H1 (cell line): ENCODE results near the gene P3H2. TPM values are rescaled to one million over a fixed set of nuclear protein-coding genes. Genes with fewer than 3 reads are reported as not detected.

Experiments used
- CBX8 ChIP-seq: fragments of 300-800, 300-1000 bp; sonication (generic); IDR thresholded peaks from 2 replicates; pipeline ENCODE4 v1.7.1; 2016; ENCODE audit warnings: low read depth, low read length, borderline replicate concordance
- E2F6 ChIP-seq: IDR thresholded peaks from 2 replicates; pipeline ENCODE4 v1.6.1; 2012; ENCODE audit warnings: inconsistent platforms
- SAP30 ChIP-seq: fragments of 300-600 bp; sonication (generic); IDR thresholded peaks from 2 replicates; pipeline ENCODE4 v1.7.1; 2012; ENCODE audit warnings: low read length, moderate library complexity, mild to moderate bottlenecking, inconsistent platforms; ENCODE audit not compliant: insufficient read depth, insufficient replicate concordance
- polyA plus RNA-seq, 7 experiments: library from polyadenylated mRNA; depleted of rRNA in 3 of 7; stranded (reverse) in 5 of 7; unstranded in 2 of 7; fragments of >200 nt in 5 of 7; fragments of 200-250 nt in 2 of 7; gene quantifications; 1 replicate in 5 of 7; 2 replicates in 1 of 7; 4 replicates in 1 of 7; pipeline versions ENCODE4 v1.2.1 to v1.2.3, GENCODE V29; 2011 to 2013; ENCODE audit warnings: missing spikeins in 2 of 7, mixed read lengths in 2 of 7
- total RNA-seq: library from RNA; stranded (reverse); fragmentation: NEBNext Ultra II Directional; extraction: Animal tissue kit (Norgen Biotek cat#: 25700); gene quantifications from 2 replicates; pipeline ENCODE4 v1.2.1, GENCODE V29; 2021
- TF ChIP-seq, protein P1 (sequence below): fragments of 300-600 bp; sonication (generic); IDR thresholded peaks from 2 replicates; pipeline ENCODE4 v1.7.1; 2012; ENCODE audit warnings: low read length, moderate library complexity, mild to moderate bottlenecking, inconsistent platforms; ENCODE audit not compliant: insufficient replicate concordance
- TF ChIP-seq, protein P2 (sequence below): IDR thresholded peaks from 2 replicates; pipeline ENCODE4 v1.6.1; 2012; ENCODE audit warnings: low read length, inconsistent platforms
- TF ChIP-seq, protein P3 (sequence below), 3 experiments: IDR thresholded peaks; 1 replicate in 2 of 3; 2 replicates in 1 of 3; pipeline versions ENCODE4 v1.5.1 to v1.6.1; 2011; ENCODE audit warnings: low read length in 3 of 3, mild to moderate bottlenecking in 3 of 3, inconsistent platforms in 2 of 3, low read depth in 1 of 3, moderate library complexity in 1 of 3; ENCODE audit not compliant: insufficient read depth in 1 of 3; ENCODE audit errors: control extremely low read depth in 1 of 3

The P3H2 gene
- total and polyA plus RNA-seq, 2 of the 8 experiments (the other 6 are each of a cell fraction or from before 2014, with no cell fraction given): 40.5 to 60.4 TPM

DNA sequence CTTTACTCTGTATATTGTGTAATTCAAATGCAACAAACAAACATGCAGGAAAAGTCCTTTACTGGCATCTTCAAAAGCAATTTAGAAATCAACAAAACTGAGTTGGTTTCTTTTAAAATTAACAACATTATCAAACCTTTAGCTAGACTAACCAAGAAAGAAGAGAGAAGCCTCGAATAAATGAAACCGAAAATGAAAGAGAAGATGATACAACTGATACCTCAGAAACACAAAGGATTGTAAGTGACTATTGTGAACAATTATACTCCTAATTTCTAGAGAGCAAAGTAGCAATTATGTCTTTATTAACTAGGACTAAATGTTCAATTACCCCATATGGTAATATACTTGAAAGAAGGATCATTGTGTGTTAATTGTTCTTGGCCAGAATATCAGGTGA, 49.2 kb upstream of the P3H2 start (continued):
- TF ChIP-seq, protein P1, sequence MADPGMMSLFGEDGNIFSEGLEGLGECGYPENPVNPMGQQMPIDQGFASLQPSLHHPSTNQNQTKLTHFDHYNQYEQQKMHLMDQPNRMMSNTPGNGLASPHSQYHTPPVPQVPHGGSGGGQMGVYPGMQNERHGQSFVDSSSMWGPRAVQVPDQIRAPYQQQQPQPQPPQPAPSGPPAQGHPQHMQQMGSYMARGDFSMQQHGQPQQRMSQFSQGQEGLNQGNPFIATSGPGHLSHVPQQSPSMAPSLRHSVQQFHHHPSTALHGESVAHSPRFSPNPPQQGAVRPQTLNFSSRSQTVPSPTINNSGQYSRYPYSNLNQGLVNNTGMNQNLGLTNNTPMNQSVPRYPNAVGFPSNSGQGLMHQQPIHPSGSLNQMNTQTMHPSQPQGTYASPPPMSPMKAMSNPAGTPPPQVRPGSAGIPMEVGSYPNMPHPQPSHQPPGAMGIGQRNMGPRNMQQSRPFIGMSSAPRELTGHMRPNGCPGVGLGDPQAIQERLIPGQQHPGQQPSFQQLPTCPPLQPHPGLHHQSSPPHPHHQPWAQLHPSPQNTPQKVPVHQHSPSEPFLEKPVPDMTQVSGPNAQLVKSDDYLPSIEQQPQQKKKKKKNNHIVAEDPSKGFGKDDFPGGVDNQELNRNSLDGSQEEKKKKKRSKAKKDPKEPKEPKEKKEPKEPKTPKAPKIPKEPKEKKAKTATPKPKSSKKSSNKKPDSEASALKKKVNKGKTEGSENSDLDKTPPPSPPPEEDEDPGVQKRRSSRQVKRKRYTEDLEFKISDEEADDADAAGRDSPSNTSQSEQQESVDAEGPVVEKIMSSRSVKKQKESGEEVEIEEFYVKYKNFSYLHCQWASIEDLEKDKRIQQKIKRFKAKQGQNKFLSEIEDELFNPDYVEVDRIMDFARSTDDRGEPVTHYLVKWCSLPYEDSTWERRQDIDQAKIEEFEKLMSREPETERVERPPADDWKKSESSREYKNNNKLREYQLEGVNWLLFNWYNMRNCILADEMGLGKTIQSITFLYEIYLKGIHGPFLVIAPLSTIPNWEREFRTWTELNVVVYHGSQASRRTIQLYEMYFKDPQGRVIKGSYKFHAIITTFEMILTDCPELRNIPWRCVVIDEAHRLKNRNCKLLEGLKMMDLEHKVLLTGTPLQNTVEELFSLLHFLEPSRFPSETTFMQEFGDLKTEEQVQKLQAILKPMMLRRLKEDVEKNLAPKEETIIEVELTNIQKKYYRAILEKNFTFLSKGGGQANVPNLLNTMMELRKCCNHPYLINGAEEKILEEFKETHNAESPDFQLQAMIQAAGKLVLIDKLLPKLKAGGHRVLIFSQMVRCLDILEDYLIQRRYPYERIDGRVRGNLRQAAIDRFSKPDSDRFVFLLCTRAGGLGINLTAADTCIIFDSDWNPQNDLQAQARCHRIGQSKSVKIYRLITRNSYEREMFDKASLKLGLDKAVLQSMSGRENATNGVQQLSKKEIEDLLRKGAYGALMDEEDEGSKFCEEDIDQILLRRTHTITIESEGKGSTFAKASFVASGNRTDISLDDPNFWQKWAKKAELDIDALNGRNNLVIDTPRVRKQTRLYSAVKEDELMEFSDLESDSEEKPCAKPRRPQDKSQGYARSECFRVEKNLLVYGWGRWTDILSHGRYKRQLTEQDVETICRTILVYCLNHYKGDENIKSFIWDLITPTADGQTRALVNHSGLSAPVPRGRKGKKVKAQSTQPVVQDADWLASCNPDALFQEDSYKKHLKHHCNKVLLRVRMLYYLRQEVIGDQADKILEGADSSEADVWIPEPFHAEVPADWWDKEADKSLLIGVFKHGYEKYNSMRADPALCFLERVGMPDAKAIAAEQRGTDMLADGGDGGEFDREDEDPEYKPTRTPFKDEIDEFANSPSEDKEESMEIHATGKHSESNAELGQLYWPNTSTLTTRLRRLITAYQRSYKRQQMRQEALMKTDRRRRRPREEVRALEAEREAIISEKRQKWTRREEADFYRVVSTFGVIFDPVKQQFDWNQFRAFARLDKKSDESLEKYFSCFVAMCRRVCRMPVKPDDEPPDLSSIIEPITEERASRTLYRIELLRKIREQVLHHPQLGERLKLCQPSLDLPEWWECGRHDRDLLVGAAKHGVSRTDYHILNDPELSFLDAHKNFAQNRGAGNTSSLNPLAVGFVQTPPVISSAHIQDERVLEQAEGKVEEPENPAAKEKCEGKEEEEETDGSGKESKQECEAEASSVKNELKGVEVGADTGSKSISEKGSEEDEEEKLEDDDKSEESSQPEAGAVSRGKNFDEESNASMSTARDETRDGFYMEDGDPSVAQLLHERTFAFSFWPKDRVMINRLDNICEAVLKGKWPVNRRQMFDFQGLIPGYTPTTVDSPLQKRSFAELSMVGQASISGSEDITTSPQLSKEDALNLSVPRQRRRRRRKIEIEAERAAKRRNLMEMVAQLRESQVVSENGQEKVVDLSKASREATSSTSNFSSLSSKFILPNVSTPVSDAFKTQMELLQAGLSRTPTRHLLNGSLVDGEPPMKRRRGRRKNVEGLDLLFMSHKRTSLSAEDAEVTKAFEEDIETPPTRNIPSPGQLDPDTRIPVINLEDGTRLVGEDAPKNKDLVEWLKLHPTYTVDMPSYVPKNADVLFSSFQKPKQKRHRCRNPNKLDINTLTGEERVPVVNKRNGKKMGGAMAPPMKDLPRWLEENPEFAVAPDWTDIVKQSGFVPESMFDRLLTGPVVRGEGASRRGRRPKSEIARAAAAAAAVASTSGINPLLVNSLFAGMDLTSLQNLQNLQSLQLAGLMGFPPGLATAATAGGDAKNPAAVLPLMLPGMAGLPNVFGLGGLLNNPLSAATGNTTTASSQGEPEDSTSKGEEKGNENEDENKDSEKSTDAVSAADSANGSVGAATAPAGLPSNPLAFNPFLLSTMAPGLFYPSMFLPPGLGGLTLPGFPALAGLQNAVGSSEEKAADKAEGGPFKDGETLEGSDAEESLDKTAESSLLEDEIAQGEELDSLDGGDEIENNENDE: no peak
- no peak for TF ChIP-seq CBX8
- TF ChIP-seq, protein P2, sequence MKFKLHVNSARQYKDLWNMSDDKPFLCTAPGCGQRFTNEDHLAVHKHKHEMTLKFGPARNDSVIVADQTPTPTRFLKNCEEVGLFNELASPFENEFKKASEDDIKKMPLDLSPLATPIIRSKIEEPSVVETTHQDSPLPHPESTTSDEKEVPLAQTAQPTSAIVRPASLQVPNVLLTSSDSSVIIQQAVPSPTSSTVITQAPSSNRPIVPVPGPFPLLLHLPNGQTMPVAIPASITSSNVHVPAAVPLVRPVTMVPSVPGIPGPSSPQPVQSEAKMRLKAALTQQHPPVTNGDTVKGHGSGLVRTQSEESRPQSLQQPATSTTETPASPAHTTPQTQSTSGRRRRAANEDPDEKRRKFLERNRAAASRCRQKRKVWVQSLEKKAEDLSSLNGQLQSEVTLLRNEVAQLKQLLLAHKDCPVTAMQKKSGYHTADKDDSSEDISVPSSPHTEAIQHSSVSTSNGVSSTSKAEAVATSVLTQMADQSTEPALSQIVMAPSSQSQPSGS: no peak
- TF ChIP-seq, protein P3, sequence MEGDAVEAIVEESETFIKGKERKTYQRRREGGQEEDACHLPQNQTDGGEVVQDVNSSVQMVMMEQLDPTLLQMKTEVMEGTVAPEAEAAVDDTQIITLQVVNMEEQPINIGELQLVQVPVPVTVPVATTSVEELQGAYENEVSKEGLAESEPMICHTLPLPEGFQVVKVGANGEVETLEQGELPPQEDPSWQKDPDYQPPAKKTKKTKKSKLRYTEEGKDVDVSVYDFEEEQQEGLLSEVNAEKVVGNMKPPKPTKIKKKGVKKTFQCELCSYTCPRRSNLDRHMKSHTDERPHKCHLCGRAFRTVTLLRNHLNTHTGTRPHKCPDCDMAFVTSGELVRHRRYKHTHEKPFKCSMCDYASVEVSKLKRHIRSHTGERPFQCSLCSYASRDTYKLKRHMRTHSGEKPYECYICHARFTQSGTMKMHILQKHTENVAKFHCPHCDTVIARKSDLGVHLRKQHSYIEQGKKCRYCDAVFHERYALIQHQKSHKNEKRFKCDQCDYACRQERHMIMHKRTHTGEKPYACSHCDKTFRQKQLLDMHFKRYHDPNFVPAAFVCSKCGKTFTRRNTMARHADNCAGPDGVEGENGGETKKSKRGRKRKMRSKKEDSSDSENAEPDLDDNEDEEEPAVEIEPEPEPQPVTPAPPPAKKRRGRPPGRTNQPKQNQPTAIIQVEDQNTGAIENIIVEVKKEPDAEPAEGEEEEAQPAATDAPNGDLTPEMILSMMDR (IDR thresholded peaks at IDR 0.05; ENCODE audit: control extremely low read depth in 1 of 3, insufficient read depth in 1 of 3, low read depth in 1 of 3, low read length in 3 of 3): no peak
- TF ChIP-seq SAP30: no peak
- TF ChIP-seq E2F6: no peak
